Measurements from ENCODE around the gene DHX8. TPM values are rescaled to one million over a fixed set of nuclear protein-coding genes. Genes with fewer than 3 reads are reported as not detected.

The DHX8 gene
- polyA plus RNA-seq, 1 experiment = 42.7 TPM

DNA sequence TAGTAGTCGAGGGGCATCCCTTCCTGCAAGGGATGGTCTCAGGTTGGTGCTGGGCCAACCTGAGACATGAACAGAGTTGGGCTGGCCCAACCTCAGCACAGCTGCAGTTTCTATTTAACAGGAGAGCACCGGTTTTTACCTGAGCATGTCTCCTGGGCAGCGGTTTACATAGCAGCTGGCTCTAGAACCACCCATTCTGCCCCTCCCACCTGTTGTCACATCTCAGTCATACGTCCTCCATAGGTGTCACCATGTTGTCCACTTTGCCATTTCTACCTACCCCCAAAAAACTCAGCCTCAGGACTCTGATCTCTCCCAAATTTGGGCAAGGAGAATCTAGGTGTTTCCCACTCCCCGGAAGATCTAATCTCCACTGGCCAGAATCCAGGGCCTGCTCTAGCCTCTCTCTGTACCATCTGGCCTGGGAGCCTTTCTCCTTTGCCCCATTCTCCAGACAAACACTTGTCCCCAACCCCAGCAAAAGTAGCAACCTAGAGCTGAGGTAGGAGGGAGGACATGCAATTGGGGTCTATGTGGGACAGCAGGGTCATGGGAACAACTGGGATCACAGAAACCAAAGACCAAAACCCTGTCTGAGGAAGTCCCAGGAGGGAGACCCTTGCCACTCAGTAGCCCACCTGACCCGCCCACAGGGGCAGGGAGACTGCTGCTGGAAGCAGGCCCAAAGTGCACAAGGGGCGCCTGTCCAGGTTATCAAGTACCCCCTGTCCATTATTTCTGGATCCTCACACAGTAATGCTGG is 43.3 kb downstream of the DHX8 start:
- DNase-seq (ENCODE audit: low read depth) = no peak
- ChIA-PET CTCF (interaction anchor here (0.7 to 4.5 kb wide), 6 partner anchors 9 to 147 kb away, joined by 3 to 42 read pairs (median 6); partner anchors contain the start of gene DHX8), POLR2A (no interaction called here)
- Histone ChIP-seq H3K27me3 (ENCODE audit: control insufficient read depth, insufficient read depth, low read length) (no peaks in the 10 kb centered on the region), H3K4me3 (ENCODE audit: low read depth, low read length) (no peak overlapping the region), H3K36me3 (ENCODE audit: control insufficient read depth, insufficient read depth, low read length) (peaks cover 21% of the 10 kb centered on the region)
- TF ChIP-seq, protein P1, sequence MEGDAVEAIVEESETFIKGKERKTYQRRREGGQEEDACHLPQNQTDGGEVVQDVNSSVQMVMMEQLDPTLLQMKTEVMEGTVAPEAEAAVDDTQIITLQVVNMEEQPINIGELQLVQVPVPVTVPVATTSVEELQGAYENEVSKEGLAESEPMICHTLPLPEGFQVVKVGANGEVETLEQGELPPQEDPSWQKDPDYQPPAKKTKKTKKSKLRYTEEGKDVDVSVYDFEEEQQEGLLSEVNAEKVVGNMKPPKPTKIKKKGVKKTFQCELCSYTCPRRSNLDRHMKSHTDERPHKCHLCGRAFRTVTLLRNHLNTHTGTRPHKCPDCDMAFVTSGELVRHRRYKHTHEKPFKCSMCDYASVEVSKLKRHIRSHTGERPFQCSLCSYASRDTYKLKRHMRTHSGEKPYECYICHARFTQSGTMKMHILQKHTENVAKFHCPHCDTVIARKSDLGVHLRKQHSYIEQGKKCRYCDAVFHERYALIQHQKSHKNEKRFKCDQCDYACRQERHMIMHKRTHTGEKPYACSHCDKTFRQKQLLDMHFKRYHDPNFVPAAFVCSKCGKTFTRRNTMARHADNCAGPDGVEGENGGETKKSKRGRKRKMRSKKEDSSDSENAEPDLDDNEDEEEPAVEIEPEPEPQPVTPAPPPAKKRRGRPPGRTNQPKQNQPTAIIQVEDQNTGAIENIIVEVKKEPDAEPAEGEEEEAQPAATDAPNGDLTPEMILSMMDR (IDR thresholded peaks at IDR 0.05; ENCODE audit: insufficient read depth, low read depth, low read length) = no peak

DNA sequence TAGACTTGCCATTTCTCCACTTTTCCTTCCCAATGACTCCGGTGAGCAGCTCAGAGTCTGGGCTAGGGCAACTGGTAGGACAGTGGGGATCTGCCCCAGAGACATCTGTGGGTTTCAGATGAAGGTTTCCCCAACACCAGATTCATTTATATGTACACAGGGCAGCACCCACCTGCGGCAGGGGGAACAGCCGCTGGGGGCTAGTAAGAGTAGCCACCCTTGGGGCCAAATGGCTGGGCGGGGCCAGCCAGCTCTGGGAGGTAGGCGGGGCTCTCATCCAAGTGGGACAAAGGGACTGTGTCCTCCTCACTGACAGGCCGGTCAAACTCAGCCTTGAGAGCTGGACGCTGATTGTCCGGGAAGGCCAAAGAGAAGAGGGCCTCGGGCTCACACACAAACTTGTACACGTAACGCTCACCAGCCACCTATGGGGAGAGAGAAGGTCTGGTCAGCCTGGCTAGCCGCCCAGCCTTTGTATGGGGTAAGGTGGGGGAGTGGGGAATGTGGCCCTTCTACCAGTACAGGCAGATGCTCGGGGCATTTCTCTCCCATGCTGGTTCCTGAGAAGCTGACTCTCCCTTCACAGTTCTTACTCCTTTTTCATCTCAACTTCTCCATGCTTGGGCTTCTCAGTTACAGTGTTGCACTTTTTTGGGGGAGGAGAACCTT is 44.7 kb downstream of the DHX8 start:
- CTCF ChIA-PET = interaction anchor here (0.6 to 2.6 kb wide), 5 partner anchors 8 to 145 kb away, joined by 3 to 9 read pairs (median 5); no protein-coding TSS in a partner anchor

DNA sequence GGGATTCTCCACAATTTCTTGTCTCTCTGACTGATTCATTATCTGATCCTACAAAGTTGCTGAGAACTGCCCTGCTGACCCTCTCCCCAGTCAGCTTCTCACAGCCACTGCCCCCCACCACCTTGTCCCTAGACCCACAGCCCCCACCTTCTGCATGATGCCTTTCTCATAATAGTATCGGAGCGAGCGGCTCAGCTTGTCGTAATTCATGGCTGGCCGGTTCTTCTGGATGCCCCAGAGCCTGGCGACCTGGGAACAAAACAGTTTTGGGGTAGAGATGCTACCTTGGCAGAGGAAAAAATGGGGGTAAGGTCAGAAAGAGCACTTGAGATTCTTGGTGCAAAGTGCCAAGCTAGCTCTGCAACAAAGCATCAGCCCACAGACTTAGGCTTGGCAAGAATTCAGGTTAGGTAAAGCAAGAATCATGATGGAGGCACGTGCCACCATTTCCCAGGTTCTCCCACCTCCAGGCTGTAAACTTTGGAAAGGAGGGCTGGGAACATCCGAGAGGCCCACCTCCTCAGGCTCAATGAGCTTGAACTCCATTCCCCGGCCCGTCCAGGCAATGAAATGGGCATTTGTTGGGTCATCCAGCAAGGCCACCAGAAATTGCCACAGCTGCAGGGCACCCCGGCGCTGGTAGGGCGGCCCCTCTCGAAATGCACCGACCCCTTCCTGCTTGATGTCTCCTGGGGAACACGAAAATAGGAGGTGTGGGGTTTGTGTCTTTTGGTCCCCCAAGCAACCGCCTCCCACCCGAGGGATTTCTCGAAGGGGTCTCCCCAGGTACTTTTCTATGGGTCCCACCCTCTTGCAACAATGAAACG is 45.4 kb downstream of the DHX8 start:
- ChIA-PET POLR2A (no interaction called here), CTCF (interaction anchor here (0.6 to 2.6 kb wide), 5 partner anchors 9 to 145 kb away, joined by 3 to 9 read pairs (median 6); no protein-coding TSS in a partner anchor)
- H3K4me3 ChIP-seq (ENCODE audit: low read depth, low read length) = no peak overlapping the region
- no peaks in the 10 kb centered on the region for H3K27me3 ChIP-seq (ENCODE audit: control insufficient read depth, insufficient read depth, low read length)
- no peak for DNase-seq (ENCODE audit: low read depth)
- peaks cover 12% of the 10 kb centered on the region for H3K36me3 ChIP-seq (ENCODE audit: control insufficient read depth, insufficient read depth, low read length)
- TF ChIP-seq, protein P1 (IDR thresholded peaks at IDR 0.05; ENCODE audit: insufficient read depth, low read depth, low read length) = no peak

More for the DNA sequence above, 44.7 kb downstream of the DHX8 start:
- H3K36me3 ChIP-seq (ENCODE audit: control insufficient read depth, insufficient read depth, low read length) = peaks cover 19% of the 10 kb centered on the region
- H3K4me3 ChIP-seq (ENCODE audit: low read depth, low read length) = no peak overlapping the region
- no peaks in the 10 kb centered on the region for H3K27me3 ChIP-seq (ENCODE audit: control insufficient read depth, insufficient read depth, low read length)
- DNase-seq (ENCODE audit: low read depth) = no peak
- TF ChIP-seq, protein P1 (IDR thresholded peaks at IDR 0.05; ENCODE audit: insufficient read depth, low read depth, low read length) = no peak
- POLR2A ChIA-PET = no interaction called here

DNA sequence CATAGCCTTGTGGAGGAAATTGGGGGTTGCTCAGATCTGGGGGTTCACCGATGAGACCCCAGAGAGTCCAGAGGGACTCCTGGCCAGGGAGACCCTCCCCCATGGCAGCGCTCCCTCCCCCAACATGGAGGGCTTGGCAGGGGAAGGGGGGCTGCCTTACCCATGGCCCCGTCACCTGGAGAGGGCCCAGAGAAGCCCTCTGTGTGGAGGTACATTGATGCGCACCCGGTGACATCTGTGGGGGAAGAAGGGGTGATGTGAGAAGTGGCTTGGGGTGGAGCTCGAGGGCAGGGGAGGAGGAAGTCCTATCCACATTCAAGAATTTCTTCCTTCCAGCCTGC is 46.1 kb downstream of the DHX8 start:
- POLR2A ChIA-PET = interaction anchor here (0.7 kb wide), 1 partner anchor 131 kb away, joined by 4 read pairs; no protein-coding TSS in a partner anchor
- Histone ChIP-seq H3K36me3 (ENCODE audit: control insufficient read depth, insufficient read depth, low read length) (peaks cover 8% of the 10 kb centered on the region), H3K4me3 (ENCODE audit: low read depth, low read length) (no peak overlapping the region), H3K27me3 (ENCODE audit: control insufficient read depth, insufficient read depth, low read length) (no peaks in the 10 kb centered on the region)
- DNase-seq (ENCODE audit: low read depth) = no peak
- TF ChIP-seq, protein P1 (IDR thresholded peaks at IDR 0.05; ENCODE audit: insufficient read depth, low read depth, low read length) = no peak
- CTCF ChIA-PET = interaction anchor here (1.1 to 2.1 kb wide), 6 partner anchors 12 to 143 kb away, joined by 3 to 9 read pairs (median 6); partner anchors contain the start of gene DHX8
